HG03097 (cell line): Measurements from ENCODE around the gene KIR2DL4.
"Not testable (repeated sequence)": the region's sequence is repeated elsewhere in the genome, so short reads cannot be mapped to it uniquely, and the experiment has no call there.

Experiments
- ATAC-seq: cut with Tn5 transposase; IDR thresholded peaks from one replicate; pipeline ENCODE4 v1.9.1; 2021; ENCODE audit not compliant: unreplicated experiment, low FRiP score

The KIR2DL4 gene

DNA sequence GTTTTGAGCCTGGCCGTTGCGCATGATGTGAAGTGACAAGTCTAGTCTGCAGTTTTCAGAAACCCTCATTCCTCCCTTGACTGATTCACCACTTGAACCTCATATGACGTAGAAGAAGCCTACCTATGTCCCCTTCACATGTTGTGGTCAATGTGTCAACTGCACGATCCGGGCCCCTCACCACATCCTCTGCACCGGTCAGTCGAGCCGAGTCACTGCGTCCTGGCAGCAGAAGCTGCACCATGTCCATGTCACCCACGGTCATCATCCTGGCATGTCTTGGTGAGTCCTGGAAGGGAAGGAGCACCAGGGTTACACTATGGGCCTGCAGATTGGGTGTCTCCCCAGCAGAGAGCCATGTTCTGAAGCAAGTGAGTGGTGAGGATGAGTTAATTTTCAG is at the start of gene KIR2DL4:
Gene KIR2DL4, plus strand, starts transcription at position 201 of the 400 bp plus-strand sequence. Its CDS starts 42 bp downstream, at position 243.
- ATAC-seq: no peak

GRCh38 chr19:54756204-54757110 is 47.0 kb upstream of the KIR2DL4 start:
- not testable (repeated sequence) for ATAC-seq

DNA sequence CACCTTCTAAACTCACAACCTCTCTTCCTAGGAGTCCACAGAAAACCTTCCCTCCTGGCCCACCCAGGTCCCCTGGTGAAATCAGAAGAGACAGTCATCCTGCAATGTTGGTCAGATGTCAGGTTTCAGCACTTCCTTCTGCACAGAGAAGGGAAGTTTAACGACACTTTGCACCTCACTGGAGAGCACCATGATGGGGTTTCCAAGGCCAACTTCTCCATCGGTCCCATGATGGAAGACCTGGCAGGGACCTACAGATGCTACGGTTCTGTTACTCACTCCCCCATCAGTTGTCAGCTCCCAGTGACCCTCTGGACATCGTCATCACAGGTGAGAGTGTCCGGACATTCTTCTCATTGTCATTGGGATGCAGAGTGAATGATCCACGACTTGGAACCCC is 44.8 kb upstream of the KIR2DL4 start:
- not testable (repeated sequence) for ATAC-seq

DNA sequence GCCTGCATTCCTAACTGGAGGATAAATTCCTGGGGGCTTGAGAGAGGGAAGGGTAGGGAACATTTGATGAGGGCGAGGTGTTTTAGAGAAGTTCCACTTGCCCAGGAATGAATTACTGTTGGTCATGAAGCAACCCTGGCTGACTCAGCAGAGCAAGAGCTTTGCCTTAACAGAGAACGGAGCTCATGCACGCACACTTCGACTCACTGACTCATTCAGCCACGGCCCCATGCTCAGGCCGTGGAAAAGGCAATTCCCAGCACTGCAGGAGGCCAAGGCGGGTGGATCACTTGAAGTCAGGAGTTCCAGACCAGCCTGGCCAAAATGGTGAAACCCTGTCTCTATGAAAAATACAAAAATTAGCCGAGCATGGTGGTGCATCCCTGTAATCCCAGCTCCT is 39.2 kb upstream of the KIR2DL4 start:
- not testable (repeated sequence) for ATAC-seq

DNA sequence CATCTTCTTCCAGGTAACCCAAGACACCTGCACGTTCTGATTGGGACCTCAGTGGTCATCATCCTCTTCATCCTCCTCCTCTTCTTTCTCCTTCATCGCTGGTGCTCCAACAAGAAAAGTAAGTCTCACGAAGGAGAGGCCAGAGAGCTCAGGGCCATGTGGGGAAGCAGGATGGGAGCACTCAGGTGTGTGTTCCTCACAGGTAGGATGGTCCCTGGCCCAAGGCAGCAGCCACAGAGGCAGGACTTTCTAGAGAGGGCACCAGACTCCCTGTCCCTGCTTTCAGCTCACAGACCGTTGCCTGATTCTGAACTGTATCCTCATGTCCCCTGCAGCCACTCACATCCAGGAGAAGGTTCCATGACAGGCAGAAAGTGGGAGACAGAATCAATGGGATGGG is 36.9 kb upstream of the KIR2DL4 start:
- ATAC-seq: not testable (repeated sequence)

- ATAC-seq: not testable (repeated sequence)
Observed at GRCh38 chr19:54769646-54770045, 33.8 kb upstream of the KIR2DL4 start, which contains the start of gene KIR2DL1. Gene KIR2DL1 (plus strand): TSS chr19:54769793. CDS start chr19:54769851, 58 bp downstream.

DNA sequence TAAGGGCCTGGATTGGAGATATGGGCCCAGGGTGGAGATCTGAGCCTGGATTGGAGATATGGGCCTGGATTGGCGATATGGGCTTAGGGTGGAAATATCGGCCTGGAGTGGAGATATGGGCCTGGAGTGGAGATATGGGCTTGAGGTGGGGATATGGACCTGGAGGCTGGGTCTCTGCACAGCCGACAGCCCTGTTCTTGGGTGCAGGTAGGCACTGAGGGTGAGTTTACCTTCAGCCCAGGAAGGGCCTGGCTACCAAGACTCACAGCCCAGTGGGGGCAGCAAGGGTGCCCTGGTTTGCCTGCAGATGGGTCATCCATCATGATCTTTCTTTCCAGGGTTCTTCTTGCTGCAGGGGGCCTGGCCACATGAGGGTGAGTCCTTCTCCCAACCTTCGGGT is 32.9 kb upstream of the KIR2DL4 start:
- not testable (repeated sequence) for ATAC-seq

- not testable (repeated sequence) for ATAC-seq
Observed at GRCh38 chr19:54771018-54771960, 32.1 kb upstream of the KIR2DL4 start.

GRCh38 chr19:54772666-54773065 is 30.7 kb upstream of the KIR2DL4 start:
- not testable (repeated sequence) for ATAC-seq

GRCh38 chr19:54775095-54775815 is 28.2 kb upstream of the KIR2DL4 start:
- ATAC-seq: not testable (repeated sequence)

DNA sequence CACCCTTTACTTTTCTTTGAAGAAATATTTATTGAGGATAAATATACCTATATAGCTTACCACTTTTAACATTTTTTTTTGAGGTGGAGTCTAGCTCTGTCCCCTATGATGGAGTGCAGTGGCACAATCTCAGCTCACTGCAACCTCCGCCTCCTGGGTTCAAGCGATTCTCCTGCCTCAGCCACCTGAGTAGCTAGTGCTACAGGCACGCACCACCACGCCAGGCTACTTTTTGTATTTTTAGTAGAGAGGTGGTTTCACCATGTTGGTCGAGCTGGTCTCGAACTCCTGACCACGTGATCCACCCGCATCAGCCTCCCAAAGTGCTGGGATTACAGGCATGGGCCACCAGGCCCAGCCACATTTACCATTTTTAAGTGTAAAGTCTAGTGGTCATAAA is 27.6 kb upstream of the KIR2DL4 start:
- not testable (repeated sequence) for ATAC-seq

DNA sequence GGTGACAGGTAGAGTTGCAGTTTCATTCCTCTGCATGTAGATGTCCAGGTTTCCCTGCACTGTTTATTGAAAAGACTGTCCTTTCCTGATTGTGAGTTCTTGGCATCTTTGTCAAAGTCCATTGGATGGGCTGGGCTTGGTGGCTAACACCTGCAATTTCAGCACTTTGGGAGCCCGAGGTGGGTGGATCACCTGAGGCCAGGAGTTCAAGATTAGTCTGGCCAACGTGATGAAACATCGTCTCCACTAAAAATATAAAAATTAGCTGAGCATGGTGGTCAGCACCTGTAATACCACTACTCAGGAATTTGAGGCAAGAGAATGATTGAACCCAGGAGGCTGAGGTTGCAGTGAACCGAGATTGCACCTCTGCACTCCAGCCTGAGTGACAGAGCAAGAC is 25.6 kb upstream of the KIR2DL4 start:
- not testable (repeated sequence) for ATAC-seq

DNA sequence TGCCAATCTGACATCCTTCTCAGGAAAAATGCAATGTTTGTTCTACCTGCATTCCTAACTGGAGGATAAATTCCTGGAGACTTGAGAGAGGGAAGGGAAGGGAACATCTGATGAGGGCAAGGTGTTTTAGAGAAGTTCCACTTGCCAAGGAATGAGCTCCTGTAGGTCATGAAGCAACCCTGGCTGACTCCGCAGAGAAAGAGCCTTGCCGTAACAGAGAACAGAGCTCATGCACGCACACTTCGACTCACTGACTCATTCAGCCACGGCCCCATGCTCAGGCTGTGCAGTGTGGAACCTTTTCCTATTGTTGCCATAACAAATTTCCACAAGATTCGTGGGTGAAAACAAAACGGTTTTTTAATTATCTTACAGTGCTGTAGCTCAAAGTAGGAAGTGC is 24.5 kb upstream of the KIR2DL4 start:
- not testable (repeated sequence) for ATAC-seq

DNA sequence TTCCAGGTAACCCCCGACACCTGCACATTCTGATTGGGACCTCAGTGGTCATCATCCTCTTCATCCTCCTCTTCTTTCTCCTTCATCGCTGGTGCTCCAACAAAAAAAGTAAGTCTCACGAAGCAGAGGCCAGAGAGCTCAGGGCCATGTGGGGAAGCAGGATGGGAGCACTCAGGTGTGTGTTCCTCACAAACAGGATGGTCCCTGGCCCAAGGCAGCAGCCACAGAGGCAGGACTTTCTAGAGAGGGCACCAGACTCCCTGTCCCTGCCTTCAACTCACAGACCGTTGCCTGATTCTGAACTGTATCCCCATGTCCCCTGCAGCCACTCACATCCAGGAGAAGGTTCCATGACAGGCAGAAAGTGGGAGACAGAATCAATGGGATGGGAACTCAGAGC is 20.5 kb upstream of the KIR2DL4 start:
- not testable (repeated sequence) for ATAC-seq

- ATAC-seq: not testable (repeated sequence)
Observed at GRCh38 chr19:54786091-54786723, 17.2 kb upstream of the KIR2DL4 start.

DNA sequence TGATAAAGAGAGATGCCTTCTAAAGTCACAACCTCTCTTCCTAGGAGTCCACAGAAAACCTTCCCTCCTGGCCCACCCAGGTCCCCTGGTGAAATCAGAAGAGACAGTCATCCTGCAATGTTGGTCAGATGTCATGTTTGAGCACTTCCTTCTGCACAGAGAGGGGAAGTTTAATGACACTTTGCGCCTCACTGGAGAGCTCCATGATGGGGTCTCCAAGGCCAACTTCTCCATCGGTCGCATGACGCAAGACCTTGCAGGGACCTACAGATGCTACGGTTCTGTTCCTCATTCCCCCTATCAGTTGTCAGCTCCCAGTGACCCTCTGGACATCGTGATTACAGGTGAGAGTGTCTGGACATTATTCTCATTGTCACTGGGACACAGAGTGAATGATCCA is 15.3 kb upstream of the KIR2DL4 start:
- not testable (repeated sequence) for ATAC-seq

GRCh38 chr19:54790711-54791110 is 12.7 kb upstream of the KIR2DL4 start:
- no peak for ATAC-seq

- ATAC-seq: no peak
Observed at GRCh38 chr19:54791476-54791875, 11.9 kb upstream of the KIR2DL4 start.

DNA sequence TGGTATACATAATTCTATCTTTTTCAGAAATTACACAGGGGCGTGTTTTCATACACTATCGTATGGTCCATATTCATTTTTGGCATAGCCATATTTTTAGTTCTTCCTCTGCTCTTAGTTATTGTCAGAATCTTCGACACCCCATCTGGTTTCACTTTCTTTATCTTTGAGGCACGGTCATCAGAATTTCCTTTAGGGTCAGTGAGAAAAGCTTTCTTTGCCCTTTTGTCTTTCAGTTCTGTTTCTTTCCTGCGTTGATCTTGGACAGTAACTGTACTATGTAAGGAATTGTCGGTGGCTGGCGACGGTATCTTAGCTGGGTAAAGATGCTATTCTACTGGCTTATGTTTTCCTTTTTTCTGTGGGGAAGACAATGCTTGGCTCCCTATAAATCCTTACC is 10.6 kb upstream of the KIR2DL4 start:
- ATAC-seq: no peak

DNA sequence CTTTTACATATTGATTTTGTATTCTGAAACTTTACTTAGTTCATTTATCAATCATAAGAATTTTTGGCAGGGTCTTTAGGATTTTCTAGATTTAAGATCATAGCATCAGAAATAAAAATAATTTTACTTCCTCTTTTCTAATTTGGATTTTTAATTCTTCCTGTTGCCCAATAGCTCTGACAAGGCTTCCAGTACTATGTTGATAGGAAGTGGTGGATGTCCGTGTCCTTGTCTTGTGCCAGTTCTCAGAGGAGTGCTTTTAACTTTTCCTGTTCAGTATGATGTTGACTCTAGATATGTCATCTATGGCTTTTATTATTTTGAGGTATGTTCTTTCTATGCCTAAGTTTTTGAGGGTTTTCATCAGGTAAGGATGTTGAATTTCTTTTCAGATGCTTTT is 7.7 kb upstream of the KIR2DL4 start:
- ATAC-seq: no peak
